RWPE2 (cell line): ENCODE data around the gene PHLDA2.

Experiments
- ATAC-seq: fragments of 200-7000 bp; cut with Tn5 transposase; 3 replicates; pipeline ENCODE4 v1.9.1; 2021; ENCODE audit warnings: low read depth
- DNase-seq: peaks from one replicate; pipeline ENCODE4 v3.0.0-alpha.2; 2020; ENCODE audit warnings: low spot score
- H3K27ac ChIP-seq: fragments of 450-650 bp; 2 replicates; pipeline ENCODE4 v1.5.1; 2017; ENCODE audit warnings: mild to moderate bottlenecking; ENCODE audit not compliant: poor library complexity, severe bottlenecking
- H3K27me3 ChIP-seq: fragments of 250-450 bp; sonication (Bioruptor Pico); 2 replicates; pipeline ENCODE4 v1.5.1; 2021; ENCODE audit warnings: mild to moderate bottlenecking, moderate library complexity; ENCODE audit not compliant: insufficient read depth, poor library complexity, severe bottlenecking
- H3K36me3 ChIP-seq: fragments of 250-450 bp; sonication (Bioruptor Pico); 2 replicates; pipeline ENCODE4 v1.5.1; 2020; ENCODE audit warnings: low read depth, mild to moderate bottlenecking, moderate library complexity
- H3K4me1 ChIP-seq: fragments of 250-450 bp; sonication (Bioruptor Pico); 2 replicates; pipeline ENCODE4 v1.5.1; 2021; ENCODE audit warnings: mild to moderate bottlenecking, moderate library complexity; ENCODE audit not compliant: insufficient read depth, poor library complexity, severe bottlenecking
- H3K4me3 ChIP-seq: fragments of 250-450 bp; sonication (Bioruptor Pico); 2 replicates; pipeline ENCODE4 v1.5.1; 2021; ENCODE audit warnings: mild to moderate bottlenecking, moderate library complexity; ENCODE audit not compliant: severe bottlenecking
- H3K9me3 ChIP-seq: fragments of 250-450 bp; sonication (Bioruptor Pico); 2 replicates; pipeline ENCODE4 v1.5.1; 2021; ENCODE audit warnings: mild to moderate bottlenecking, moderate library complexity; ENCODE audit not compliant: severe bottlenecking
- TF ChIP-seq, protein P1 (sequence below): fragments of 450-650 bp; IDR thresholded peaks from one replicate; pipeline ENCODE4 v1.5.1; 2017; ENCODE audit warnings: mild to moderate bottlenecking, moderate library complexity; ENCODE audit not compliant: poor library complexity, severe bottlenecking

The PHLDA2 gene

DNA sequence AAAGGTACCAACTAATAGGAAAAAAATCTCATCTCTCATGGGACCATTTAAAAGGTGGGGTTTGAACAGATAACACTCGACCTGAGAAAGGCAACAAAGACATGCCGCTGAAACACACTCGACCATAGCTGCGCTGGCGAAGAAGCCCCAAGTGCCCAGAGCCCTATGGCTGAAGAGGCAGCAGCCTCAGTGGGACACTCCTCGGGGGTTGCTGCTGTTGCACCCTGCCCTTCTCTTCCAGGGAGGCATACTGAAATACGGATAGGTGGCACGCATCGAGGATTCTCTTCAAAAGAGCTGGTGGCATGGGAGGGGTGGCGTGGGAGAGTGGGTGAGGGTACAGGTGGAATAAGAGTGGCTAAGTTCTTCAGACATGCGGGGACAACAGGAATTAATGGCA, 18.5 kb upstream of the PHLDA2 start:
- Histone ChIP-seq H3K4me1 (peaks cover 8% of the 10 kb centered on the region), H3K4me3 (no peak overlapping the region), H3K27me3 (no peaks in the 10 kb centered on the region), H3K36me3 (peaks cover 87% of the 10 kb centered on the region), H3K9me3 (no peaks in the 10 kb centered on the region), H3K27ac (no peak overlapping the region)
- TF ChIP-seq, protein P1, sequence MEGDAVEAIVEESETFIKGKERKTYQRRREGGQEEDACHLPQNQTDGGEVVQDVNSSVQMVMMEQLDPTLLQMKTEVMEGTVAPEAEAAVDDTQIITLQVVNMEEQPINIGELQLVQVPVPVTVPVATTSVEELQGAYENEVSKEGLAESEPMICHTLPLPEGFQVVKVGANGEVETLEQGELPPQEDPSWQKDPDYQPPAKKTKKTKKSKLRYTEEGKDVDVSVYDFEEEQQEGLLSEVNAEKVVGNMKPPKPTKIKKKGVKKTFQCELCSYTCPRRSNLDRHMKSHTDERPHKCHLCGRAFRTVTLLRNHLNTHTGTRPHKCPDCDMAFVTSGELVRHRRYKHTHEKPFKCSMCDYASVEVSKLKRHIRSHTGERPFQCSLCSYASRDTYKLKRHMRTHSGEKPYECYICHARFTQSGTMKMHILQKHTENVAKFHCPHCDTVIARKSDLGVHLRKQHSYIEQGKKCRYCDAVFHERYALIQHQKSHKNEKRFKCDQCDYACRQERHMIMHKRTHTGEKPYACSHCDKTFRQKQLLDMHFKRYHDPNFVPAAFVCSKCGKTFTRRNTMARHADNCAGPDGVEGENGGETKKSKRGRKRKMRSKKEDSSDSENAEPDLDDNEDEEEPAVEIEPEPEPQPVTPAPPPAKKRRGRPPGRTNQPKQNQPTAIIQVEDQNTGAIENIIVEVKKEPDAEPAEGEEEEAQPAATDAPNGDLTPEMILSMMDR, result no peak
- DNase-seq (no peak), ATAC-seq (no peak)

DNA sequence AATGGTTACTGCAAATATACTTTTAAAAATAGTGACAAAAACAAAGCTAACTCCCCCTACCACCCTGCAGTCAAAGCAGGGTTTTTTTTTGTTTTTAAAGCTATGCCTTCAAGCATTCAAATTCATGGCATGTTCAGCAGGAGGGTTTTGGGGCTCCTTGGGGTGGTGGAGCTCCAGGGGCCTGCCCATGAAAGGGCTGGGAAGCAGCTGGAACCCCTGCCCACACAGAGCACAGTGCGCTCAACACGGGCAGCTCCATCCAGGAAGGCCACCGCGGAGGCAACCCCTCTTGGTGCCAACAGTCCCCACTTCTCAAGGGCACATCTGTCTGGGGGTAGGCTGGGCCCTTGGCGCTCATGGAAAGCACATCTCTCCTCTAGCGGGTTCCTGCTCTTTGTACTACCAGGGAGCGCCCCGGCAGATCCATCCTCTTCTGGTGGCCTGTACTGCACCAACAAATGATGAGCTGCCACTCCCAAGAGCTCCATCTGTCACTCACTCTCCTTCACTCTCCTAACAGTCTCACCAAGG, 16.6 kb upstream of the PHLDA2 start:
- H3K27me3 ChIP-seq, result no peaks in the 10 kb centered on the region
- peaks cover 68% of the 10 kb centered on the region for H3K36me3 ChIP-seq
- TF ChIP-seq, protein P1, result no peak
- peaks cover 6% of the 10 kb centered on the region for H3K4me1 ChIP-seq
- H3K4me3 ChIP-seq, result no peak overlapping the region
- no peaks in the 10 kb centered on the region for H3K9me3 ChIP-seq
- no peak for ATAC-seq
- no peak for DNase-seq
- peak overlapping the region; percentile 9 for H3K27ac ChIP-seq

- H3K36me3 ChIP-seq, result peaks cover 61% of the 10 kb centered on the region
- TF ChIP-seq, protein P1, result no peak
These were observed 16.0 kb upstream of the PHLDA2 start for GRCh38 chr11:2945031-2945756.

GRCh38 chr11:2944530-2944929, 15.3 kb upstream of the PHLDA2 start:
- Histone ChIP-seq H3K27me3 (no peaks in the 10 kb centered on the region), H3K4me3 (no peak overlapping the region), H3K36me3 (peaks cover 55% of the 10 kb centered on the region), H3K27ac (no peak overlapping the region), H3K9me3 (no peaks in the 10 kb centered on the region), H3K4me1 (peaks cover 17% of the 10 kb centered on the region)
- DNase-seq (no peak), ATAC-seq (no peak)
- TF ChIP-seq, protein P1, result no peak

More at GRCh38 chr11:2945031-2945756, 16.0 kb upstream of the PHLDA2 start:
- Histone ChIP-seq H3K9me3 (no peaks in the 10 kb centered on the region), H3K27me3 (no peaks in the 10 kb centered on the region), H3K4me3 (no peak overlapping the region), H3K27ac (peak overlapping the region; percentile 9), H3K4me1 (peaks cover 13% of the 10 kb centered on the region)
- ATAC-seq (peak; percentile 29; the same call in 1 of the 3 replicates), DNase-seq (no peak)

GRCh38 chr11:2943711-2944118, 14.5 kb upstream of the PHLDA2 start:
- TF ChIP-seq, protein P1, result no peak
- DNase-seq (no peak), ATAC-seq (no peak)
- Histone ChIP-seq H3K9me3 (no peaks in the 10 kb centered on the region), H3K36me3 (peaks cover 46% of the 10 kb centered on the region), H3K27me3 (no peaks in the 10 kb centered on the region), H3K4me3 (no peak overlapping the region), H3K4me1 (peaks cover 17% of the 10 kb centered on the region), H3K27ac (no peak overlapping the region)
